GM12878 (cell line): ENCODE results near the gene CACNA2D3. TPM values are rescaled to one million over a fixed set of nuclear protein-coding genes. Genes with fewer than 3 reads are reported as not detected.

Source experiments
- ATAC-seq: fragments of 200-7000 bp; cut with Tn5 transposase; 3 replicates; pipeline ENCODE4 v1.9.1; 2020; ENCODE audit warnings: mild to moderate bottlenecking, moderate library complexity
- BruUV-seq: library from RNA; stranded (reverse); fragments of 400-500 nt; replicated peaks from 2 replicates; lab custom pipeline; 2021; lab: Mats Ljungman, UMichigan
- CTCF ChIA-PET: fragments of 300-600 bp; sonication (Branson Sonifier 250); formaldehyde crosslinking; extraction: SDS; loops from one replicate; lab custom pipeline; 2021; ENCODE audit warnings: inconsistent platforms; lab: Yijun Ruan, JAX
- POLR2A ChIA-PET: fragments of 350-600 bp; formaldehyde crosslinking; extraction: SDS; loops from one replicate; lab custom pipeline; 2021; ENCODE audit warnings: inconsistent platforms; lab: Charles Lee
- RAD21 ChIA-PET: fragments of 300-600 bp; sonication (Branson Sonifier 250); formaldehyde crosslinking; loops from one replicate; lab custom pipeline; 2023; ENCODE audit warnings: antibody characterized with exemption; ENCODE audit not compliant: unreplicated experiment; lab: Charles Lee
- SMC1A ChIA-PET: fragments of 300-600 bp; sonication (Branson Sonifier 250); formaldehyde crosslinking; loops from one replicate; lab custom pipeline; 2023; ENCODE audit not compliant: unreplicated experiment, uncharacterized antibody; lab: Charles Lee
- DNase-seq: peaks from one replicate; pipeline ENCODE4 v3.0.0-alpha.2; 2011; ENCODE audit warnings: low read depth, low spot score
- FAIRE-seq: peaks from 3 replicates; lab custom pipeline; 2011; peaks lifted over from hg19 to GRCh38; lab: Jason Lieb, UNC
- H2AFZ ChIP-seq: 2 replicates; pipeline ENCODE4 v1.6.0; 2011; ENCODE audit warnings: low read depth, low read length, control low read depth; ENCODE audit not compliant: control insufficient read depth
- H3K27ac ChIP-seq: 2 replicates; pipeline ENCODE4 v1.5.1; 2011; ENCODE audit warnings: control low read depth; ENCODE audit not compliant: control insufficient read depth, insufficient read depth
- H3K27me3 ChIP-seq, 2 experiments: replicated peaks in 1 of 2; 2 replicates each; pipeline versions ENCODE4 v1.6.0 to v1.6.1; 2011; ENCODE audit warnings: low read length in 1 of 2; ENCODE audit not compliant: control insufficient read depth in 2 of 2, insufficient read depth in 2 of 2
- H3K36me3 ChIP-seq, 2 experiments: 2 replicates each; pipeline ENCODE4 v1.5.1; 2011; ENCODE audit warnings: low read length in 1 of 2; ENCODE audit not compliant: control insufficient read depth in 2 of 2, insufficient read depth in 2 of 2
- H3K4me1 ChIP-seq: 2 replicates; pipeline ENCODE4 v1.6.1; 2011; ENCODE audit warnings: mild to moderate bottlenecking, low read length, moderate library complexity, mixed read lengths; ENCODE audit not compliant: control insufficient read depth, insufficient read depth
- H3K4me2 ChIP-seq: 2 replicates; pipeline ENCODE4 v1.6.0; 2011; ENCODE audit warnings: control low read depth; ENCODE audit not compliant: control insufficient read depth, insufficient read depth
- H3K4me3 ChIP-seq: fragments of 200-600 bp; sonication (generic); 2 replicates; pipeline ENCODE4 v1.5.1; 2016
- H3K79me2 ChIP-seq: 2 replicates; pipeline ENCODE4 v1.6.0; 2011; ENCODE audit warnings: low read length; ENCODE audit not compliant: control insufficient read depth, insufficient read depth
- H3K9ac ChIP-seq: 2 replicates; pipeline ENCODE4 v1.8.0; 2011; ENCODE audit warnings: low read length, control low read depth, mixed read lengths; ENCODE audit not compliant: control insufficient read depth, insufficient read depth
- H3K9me3 ChIP-seq: replicated peaks from 3 replicates; pipeline ENCODE4 v1.5.1; 2011; ENCODE audit warnings: mild to moderate bottlenecking, low read length; ENCODE audit not compliant: control insufficient read depth, insufficient read depth
- H4K20me1 ChIP-seq: 2 replicates; pipeline ENCODE4 v1.6.0; 2011; ENCODE audit not compliant: control insufficient read depth, insufficient read depth
- GABPA ChIP-seq: IDR thresholded peaks from 2 replicates; pipeline ENCODE4 v1.6.1; 2014; ENCODE audit warnings: antibody characterized with exemption, low read depth, mild to moderate bottlenecking, inconsistent platforms
- IKZF2 ChIP-seq, 2 experiments: fragments of 450-650 bp; IDR thresholded peaks; 2 replicates each; pipeline ENCODE4 v1.6.1; 2017; ENCODE audit warnings: mild to moderate bottlenecking in 2 of 2, moderate library complexity in 2 of 2
- JUNB ChIP-seq: IDR thresholded peaks from 2 replicates; pipeline ENCODE4 v1.6.1; 2016; ENCODE audit warnings: antibody characterized with exemption, mild to moderate bottlenecking
- KDM1A ChIP-seq: fragments of 200-600 bp; sonication (generic); IDR thresholded peaks from 2 replicates; pipeline ENCODE4 v1.6.1; 2016; ENCODE audit warnings: borderline replicate concordance
- PAX8 ChIP-seq: fragments of 450-650 bp; IDR thresholded peaks from 2 replicates; pipeline ENCODE4 v1.6.1; 2017; ENCODE audit warnings: mild to moderate bottlenecking, moderate library complexity
- POLR2AphosphoS5 ChIP-seq: IDR thresholded peaks from 2 replicates; pipeline ENCODE4 v1.6.1; 2011; ENCODE audit warnings: mild to moderate bottlenecking, low read length, inconsistent platforms
- RUNX3 ChIP-seq: IDR thresholded peaks from 2 replicates; pipeline ENCODE4 v1.6.1; 2012; ENCODE audit warnings: low read length, inconsistent platforms
- SP1 ChIP-seq: IDR thresholded peaks from one replicate; pipeline ENCODE4 v1.6.1; 2011; ENCODE audit warnings: low read depth, low read length
- ZBED1 ChIP-seq: IDR thresholded peaks from 2 replicates; pipeline ENCODE4 v1.6.1; 2016; ENCODE audit warnings: borderline replicate concordance
- WGBS: methylation state at CpG from one replicate; pipeline ENCODE4 v1.1.6; 2016; ENCODE audit warnings: low lambda C conversion rate; ENCODE audit not compliant: insufficient replicate concordance, insufficient coverage; ENCODE audit errors: missing lambda C conversion rate; 5-methylcytosine and 5-hydroxymethylcytosine counted together
- in situ Hi-C: fragments of 300-500 bp; cut with MboI; formaldehyde crosslinking; loops from 9 replicates; pipeline ENCODE4 v1.14.3; 2018; ENCODE audit warnings: mixed read lengths
- intact Hi-C: fragments of 100-400 bp; cut with micrococcal nuclease; formaldehyde crosslinking; loops from one replicate; pipeline ENCODE4 v1.14.2; 2022; ENCODE audit not compliant: unreplicated experiment
- polyA plus RNA-seq, 11 experiments: library from polyadenylated mRNA; depleted of rRNA in 4 of 11; unstranded in 6 of 11; stranded (reverse) in 5 of 11; fragments of >200 nt; fragmentation: Nextera tagmentation in 4 of 11; fragmentation: Illumina TruSeq in 1 of 11; extraction: Ambion mirVana in 4 of 11; extraction: Trizol in 1 of 11; gene quantifications; 1 replicate in 1 of 11; 2 replicates in 10 of 11; pipeline versions ENCODE4 v1.2.1 to v1.2.3, GENCODE V29; 2011 to 2016; ENCODE audit warnings: inconsistent platforms in 2 of 11, missing spikeins in 2 of 11, low read depth in 1 of 11
- total RNA-seq, 4 experiments: library from RNA; depleted of rRNA in 3 of 4; stranded (reverse); fragments of >200 nt in 3 of 4; fragmentation: Illumina TruSeq in 1 of 4; extraction: Trizol in 1 of 4; gene quantifications; 2 replicates each; pipeline versions ENCODE4 v1.2.1 to v1.2.3, GENCODE V29; 2013 to 2021
- TF ChIP-seq, protein P1 (sequence below): fragments of 150-350 bp; IDR thresholded peaks from 2 replicates; pipeline ENCODE4 v1.6.1; 2016; ENCODE audit warnings: low read depth, low read length

The CACNA2D3 gene
- total and polyA plus RNA-seq, 10 of the 15 experiments (the other 5 are each of a cell fraction or from before 2014, with no cell fraction given): not detected

DNA sequence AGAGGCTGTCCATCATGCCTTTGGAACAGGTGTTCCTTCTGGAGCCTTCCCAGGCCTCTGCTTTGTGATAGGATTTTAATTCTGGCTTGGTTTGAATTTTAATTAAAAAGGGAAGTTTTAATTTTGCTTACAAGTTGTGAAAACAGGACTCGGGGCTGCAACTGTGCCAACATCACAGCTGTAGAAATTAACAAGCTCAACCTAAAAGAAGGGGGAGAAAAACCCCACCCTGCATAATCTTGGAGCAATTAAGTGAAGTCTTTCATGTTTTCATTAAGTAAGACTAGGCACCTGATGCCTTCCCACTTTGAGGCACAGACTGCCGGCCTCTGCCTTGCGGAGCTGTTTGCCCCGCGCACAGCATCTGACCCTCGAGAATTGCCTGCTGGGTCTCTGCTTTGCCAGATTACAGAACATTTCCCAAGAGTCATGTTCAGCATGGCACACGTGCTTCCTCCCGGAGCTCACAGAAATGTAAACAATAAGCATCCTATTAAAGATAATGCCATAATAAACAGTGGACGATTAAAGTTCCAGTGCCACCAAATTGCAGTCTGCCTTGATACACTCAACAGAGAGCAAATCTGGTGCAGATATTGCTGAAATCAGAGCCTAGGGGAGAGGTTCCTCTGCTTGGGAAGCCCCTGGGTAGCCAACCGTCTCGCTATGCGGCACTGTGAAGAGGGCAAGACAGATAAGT is 441.3 kb downstream of the CACNA2D3 start:
- no peaks in the 10 kb centered on the region for H3K9me3 ChIP-seq
- no peaks in the 10 kb centered on the region for H3K4me1 ChIP-seq
- in situ Hi-C loops (no loop called here), intact Hi-C loops (no loop called here)
- ChIA-PET POLR2A (no interaction called here), CTCF (no interaction called here), RAD21 (no interaction called here), SMC1A (no interaction called here)
- no peak overlapping the region for H3K4me2 ChIP-seq
- H3K4me3 ChIP-seq: no peak overlapping the region
- no peaks in the 10 kb centered on the region for H3K27me3 ChIP-seq
- DNase-seq: no peak
- no TSS peak for BruUV-seq
- no peak for FAIRE-seq
- H3K79me2 ChIP-seq: no peaks in the 10 kb centered on the region
- WGBS: 45% methylated on average over 11 of the region's 12 CpGs
- ATAC-seq: no peak
- TF ChIP-seq PAX8 (no peak), KDM1A (no peak), IKZF2 (IDR thresholded peaks at IDR 0.05) (no peak), POLR2AphosphoS5 (no peak), SP1 (no peak), GABPA (no peak), RUNX3 (no peak), ZBED1 (no peak), JUNB (no peak)
- TF ChIP-seq, protein P1, sequence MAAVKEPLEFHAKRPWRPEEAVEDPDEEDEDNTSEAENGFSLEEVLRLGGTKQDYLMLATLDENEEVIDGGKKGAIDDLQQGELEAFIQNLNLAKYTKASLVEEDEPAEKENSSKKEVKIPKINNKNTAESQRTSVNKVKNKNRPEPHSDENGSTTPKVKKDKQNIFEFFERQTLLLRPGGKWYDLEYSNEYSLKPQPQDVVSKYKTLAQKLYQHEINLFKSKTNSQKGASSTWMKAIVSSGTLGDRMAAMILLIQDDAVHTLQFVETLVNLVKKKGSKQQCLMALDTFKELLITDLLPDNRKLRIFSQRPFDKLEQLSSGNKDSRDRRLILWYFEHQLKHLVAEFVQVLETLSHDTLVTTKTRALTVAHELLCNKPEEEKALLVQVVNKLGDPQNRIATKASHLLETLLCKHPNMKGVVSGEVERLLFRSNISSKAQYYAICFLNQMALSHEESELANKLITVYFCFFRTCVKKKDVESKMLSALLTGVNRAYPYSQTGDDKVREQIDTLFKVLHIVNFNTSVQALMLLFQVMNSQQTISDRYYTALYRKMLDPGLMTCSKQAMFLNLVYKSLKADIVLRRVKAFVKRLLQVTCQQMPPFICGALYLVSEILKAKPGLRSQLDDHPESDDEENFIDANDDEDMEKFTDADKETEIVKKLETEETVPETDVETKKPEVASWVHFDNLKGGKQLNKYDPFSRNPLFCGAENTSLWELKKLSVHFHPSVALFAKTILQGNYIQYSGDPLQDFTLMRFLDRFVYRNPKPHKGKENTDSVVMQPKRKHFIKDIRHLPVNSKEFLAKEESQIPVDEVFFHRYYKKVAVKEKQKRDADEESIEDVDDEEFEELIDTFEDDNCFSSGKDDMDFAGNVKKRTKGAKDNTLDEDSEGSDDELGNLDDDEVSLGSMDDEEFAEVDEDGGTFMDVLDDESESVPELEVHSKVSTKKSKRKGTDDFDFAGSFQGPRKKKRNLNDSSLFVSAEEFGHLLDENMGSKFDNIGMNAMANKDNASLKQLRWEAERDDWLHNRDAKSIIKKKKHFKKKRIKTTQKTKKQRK: no peak
- H4K20me1 ChIP-seq: no peaks in the 10 kb centered on the region
- H2AFZ ChIP-seq: no peak overlapping the region
- no peak overlapping the region for H3K27ac ChIP-seq
- H3K9ac ChIP-seq: no peak overlapping the region
- H3K36me3 ChIP-seq: no peaks in the 10 kb centered on the region
